T-helper 2 cell treated with Interferon-gamma antibody and Interleukin-4, amounts not matched to agents 100 ng/mL and 5 ng/mL, for 36 hours (primary cell): ENCODE results near the gene ARID5B. TPM values are rescaled to one million over a fixed set of nuclear protein-coding genes. Genes with fewer than 3 reads are reported as not detected.

Source experiments
- intact Hi-C: fragments of 100-400 bp; cut with micrococcal nuclease; formaldehyde crosslinking; loops from one replicate; pipeline ENCODE4 v1.15.1; 2023
- total RNA-seq: library from RNA; stranded (reverse); gene quantifications from 2 replicates; pipeline ENCODE4 v1.2.3, GENCODE V29; 2022

The ARID5B gene
- total RNA-seq, 1 donor from 2014 or later = 30.9 TPM

- intact Hi-C loops = no loop called here
Measured at GRCh38 chr10:62112300-62112699, 210.8 kb downstream of the ARID5B start.

- intact Hi-C loops = no loop called here
Measured at GRCh38 chr10:62112963-62113362, 211.5 kb downstream of the ARID5B start.

- intact Hi-C loops = no loop called here
Measured at GRCh38 chr10:62113680-62114079, 212.2 kb downstream of the ARID5B start.

- intact Hi-C loops = no loop called here
Measured at GRCh38 chr10:62115321-62115720, 213.8 kb downstream of the ARID5B start.

GRCh38 chr10:62115842-62116241 is 214.3 kb downstream of the ARID5B start:
- intact Hi-C loops = no loop called here

- intact Hi-C loops = no loop called here
Measured at GRCh38 chr10:62116896-62117295, 215.4 kb downstream of the ARID5B start.

GRCh38 chr10:62121187-62121530 is 219.7 kb downstream of the ARID5B start:
- intact Hi-C loops = loop anchor here (5.0 kb wide), 3 partner anchors 39 to 126 kb away; no protein-coding TSS in a partner anchor

GRCh38 chr10:62127975-62128374 is 226.5 kb downstream of the ARID5B start:
- intact Hi-C loops = no loop called here

GRCh38 chr10:62130948-62131347 is 229.4 kb downstream of the ARID5B start:
- intact Hi-C loops = no loop called here

- intact Hi-C loops = no loop called here
Measured at GRCh38 chr10:62131724-62132123, 230.2 kb downstream of the ARID5B start.

GRCh38 chr10:62133618-62134017 is 232.1 kb downstream of the ARID5B start:
- intact Hi-C loops = no loop called here

GRCh38 chr10:62136931-62137330 is 235.4 kb downstream of the ARID5B start:
- intact Hi-C loops = no loop called here

Other genes starting within 250 kb of the ARID5B start
- not detected in 2 replicates for gene CABCOCO1, start 238.8 kb upstream of the ARID5B start, total RNA-seq